ENCODE measurements around the gene CEPT1.

Gene CEPT1

DNA sequence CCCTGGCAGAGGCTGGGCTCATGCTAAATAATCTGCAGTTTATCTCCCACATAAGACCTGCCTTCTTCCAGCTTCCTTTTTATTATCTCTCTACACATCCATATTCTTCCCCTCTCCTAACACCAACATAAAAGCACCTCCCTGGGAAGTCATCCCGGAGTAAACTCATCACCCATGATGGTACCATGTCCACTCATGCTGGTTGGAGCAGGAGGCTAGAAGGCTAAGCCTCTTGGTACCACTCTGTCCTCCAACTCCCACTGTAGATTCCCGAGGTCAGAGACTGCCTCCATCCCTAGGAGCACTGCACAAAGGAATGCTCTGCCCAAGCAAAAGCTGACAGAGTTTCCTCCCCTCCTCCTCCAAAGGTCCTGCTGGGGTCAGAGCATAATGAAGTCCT lies 56.2 kb downstream of the CEPT1 start:
- Histone ChIP-seq H3K4me3 (ENCODE audit: low read depth in 1 of 2, low read length in 2 of 2) (peak overlapping the region in 1 of 2 experiments; percentile 76; a peak in 2 of 4 replicates), H3K36me3 (ENCODE audit: insufficient read depth, low read length) (peaks cover 91% of the 10 kb centered on the region)

GRCh38 chr1:111197598-111198284 lies 57.7 kb downstream of the CEPT1 start:
- peaks cover 100% of the 10 kb centered on the region for H3K79me2 ChIP-seq (ENCODE audit: insufficient read depth, low read length)
- no peak overlapping the region for H2AFZ ChIP-seq (ENCODE audit: low read depth, low read length)
- peaks cover 31% of the 10 kb centered on the region for H4K20me1 ChIP-seq (ENCODE audit: insufficient read depth, low read length)
- H3K27ac ChIP-seq (ENCODE audit: low read length), result peak overlapping the region; percentile 89
- peak overlapping the region; percentile 73 for H3K9ac ChIP-seq (ENCODE audit: low read depth, low read length)
- H3K9me3 ChIP-seq (ENCODE audit: insufficient read depth, low read length, severe bottlenecking), result no peaks in the 10 kb centered on the region
- peak; percentile 80 for DNase-seq
- peak overlapping the region; percentile 57 to 76 for H3K4me3 ChIP-seq (ENCODE audit: low read depth in 1 of 2, low read length in 2 of 2)
- H3K4me1 ChIP-seq (ENCODE audit: insufficient read depth, low read length), result peaks cover 100% of the 10 kb centered on the region
- peak overlapping the region; percentile 75 for H3K4me2 ChIP-seq (ENCODE audit: insufficient read depth, low read length)
- H3K27me3 ChIP-seq (ENCODE audit: insufficient read depth, low read length, poor library complexity), result no peaks in the 10 kb centered on the region
- no peak for TF ChIP-seq EZH2 (IDR thresholded peaks at IDR 0.05; ENCODE audit: borderline replicate concordance, low read depth, low read length, severe bottlenecking)
- TF ChIP-seq, protein P1, sequence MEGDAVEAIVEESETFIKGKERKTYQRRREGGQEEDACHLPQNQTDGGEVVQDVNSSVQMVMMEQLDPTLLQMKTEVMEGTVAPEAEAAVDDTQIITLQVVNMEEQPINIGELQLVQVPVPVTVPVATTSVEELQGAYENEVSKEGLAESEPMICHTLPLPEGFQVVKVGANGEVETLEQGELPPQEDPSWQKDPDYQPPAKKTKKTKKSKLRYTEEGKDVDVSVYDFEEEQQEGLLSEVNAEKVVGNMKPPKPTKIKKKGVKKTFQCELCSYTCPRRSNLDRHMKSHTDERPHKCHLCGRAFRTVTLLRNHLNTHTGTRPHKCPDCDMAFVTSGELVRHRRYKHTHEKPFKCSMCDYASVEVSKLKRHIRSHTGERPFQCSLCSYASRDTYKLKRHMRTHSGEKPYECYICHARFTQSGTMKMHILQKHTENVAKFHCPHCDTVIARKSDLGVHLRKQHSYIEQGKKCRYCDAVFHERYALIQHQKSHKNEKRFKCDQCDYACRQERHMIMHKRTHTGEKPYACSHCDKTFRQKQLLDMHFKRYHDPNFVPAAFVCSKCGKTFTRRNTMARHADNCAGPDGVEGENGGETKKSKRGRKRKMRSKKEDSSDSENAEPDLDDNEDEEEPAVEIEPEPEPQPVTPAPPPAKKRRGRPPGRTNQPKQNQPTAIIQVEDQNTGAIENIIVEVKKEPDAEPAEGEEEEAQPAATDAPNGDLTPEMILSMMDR (IDR thresholded peaks at IDR 0.05; ENCODE audit: borderline replicate concordance, extremely low read depth, low read length, poor library complexity, severe bottlenecking), result peak; percentile 80
- ATAC-seq (ENCODE audit: insufficient read depth, low read depth), result peak; percentile 56
- H3K36me3 ChIP-seq (ENCODE audit: insufficient read depth, low read length), result peaks cover 76% of the 10 kb centered on the region

More for the DNA sequence above, 56.2 kb downstream of the CEPT1 start:
- TF ChIP-seq, protein P1 (IDR thresholded peaks at IDR 0.05; ENCODE audit: borderline replicate concordance, extremely low read depth, low read length, poor library complexity, severe bottlenecking), result no peak
- no peak for TF ChIP-seq EZH2 (IDR thresholded peaks at IDR 0.05; ENCODE audit: borderline replicate concordance, low read depth, low read length, severe bottlenecking)
- Histone ChIP-seq H3K4me1 (ENCODE audit: insufficient read depth, low read length) (peaks cover 97% of the 10 kb centered on the region), H2AFZ (ENCODE audit: low read depth, low read length) (no peak overlapping the region), H3K79me2 (ENCODE audit: insufficient read depth, low read length) (peaks cover 96% of the 10 kb centered on the region), H3K27me3 (ENCODE audit: insufficient read depth, low read length, poor library complexity) (no peaks in the 10 kb centered on the region), H3K9ac (ENCODE audit: low read depth, low read length) (peak overlapping the region; percentile 73), H3K4me2 (ENCODE audit: insufficient read depth, low read length) (peak overlapping the region; percentile 75), H3K9me3 (ENCODE audit: insufficient read depth, low read length, severe bottlenecking) (no peaks in the 10 kb centered on the region), H3K27ac (ENCODE audit: low read length) (peak overlapping the region; percentile 89), H4K20me1 (ENCODE audit: insufficient read depth, low read length) (peaks cover 38% of the 10 kb centered on the region)
- no peak for ATAC-seq (ENCODE audit: insufficient read depth, low read depth)
- DNase-seq, result no peak

DNA sequence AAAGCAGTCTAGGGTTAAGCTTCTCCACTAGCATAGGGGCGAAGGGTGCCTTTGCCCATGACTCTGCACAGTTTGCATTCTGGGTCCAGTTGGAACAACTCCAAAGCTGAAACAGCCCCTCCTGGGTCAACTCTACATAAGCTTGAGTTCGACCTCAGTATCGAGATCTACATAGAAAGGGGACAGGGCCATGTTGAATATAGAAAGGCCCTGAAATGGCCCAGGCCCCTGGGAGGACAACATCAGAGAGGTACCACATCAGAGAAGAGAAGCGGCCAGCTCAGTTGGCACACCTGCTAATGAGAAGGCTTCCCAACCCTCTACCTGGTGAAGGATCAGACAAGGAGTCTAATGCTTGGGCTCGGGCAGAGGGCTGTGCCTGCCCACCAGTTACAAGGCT lies 58.8 kb downstream of the CEPT1 start:
- Histone ChIP-seq H3K4me2 (ENCODE audit: insufficient read depth, low read length) (peak overlapping the region; percentile 75), H3K27me3 (ENCODE audit: insufficient read depth, low read length, poor library complexity) (no peaks in the 10 kb centered on the region), H3K4me1 (ENCODE audit: insufficient read depth, low read length) (peaks cover 100% of the 10 kb centered on the region)

More for the DNA sequence above, 58.8 kb downstream of the CEPT1 start:
- ATAC-seq (ENCODE audit: insufficient read depth, low read depth), result no peak
- Histone ChIP-seq H4K20me1 (ENCODE audit: insufficient read depth, low read length) (peaks cover 26% of the 10 kb centered on the region), H3K9me3 (ENCODE audit: insufficient read depth, low read length, severe bottlenecking) (no peaks in the 10 kb centered on the region), H3K9ac (ENCODE audit: low read depth, low read length) (peak overlapping the region; percentile 73), H3K4me3 (ENCODE audit: low read depth in 1 of 2, low read length in 2 of 2) (peak overlapping the region; percentile 57 to 76), H2AFZ (ENCODE audit: low read depth, low read length) (no peak overlapping the region), H3K36me3 (ENCODE audit: insufficient read depth, low read length) (peaks cover 65% of the 10 kb centered on the region), H3K79me2 (ENCODE audit: insufficient read depth, low read length) (peaks cover 98% of the 10 kb centered on the region), H3K27ac (ENCODE audit: low read length) (peak overlapping the region; percentile 89)
- peak; percentile 41 for DNase-seq
- no peak for TF ChIP-seq EZH2 (IDR thresholded peaks at IDR 0.05; ENCODE audit: borderline replicate concordance, low read depth, low read length, severe bottlenecking)
- TF ChIP-seq, protein P1 (IDR thresholded peaks at IDR 0.05; ENCODE audit: borderline replicate concordance, extremely low read depth, low read length, poor library complexity, severe bottlenecking), result no peak
